ENCODE measurements around the gene DNLZ. TPM values are rescaled to one million over a fixed set of nuclear protein-coding genes. Genes with fewer than 3 reads are reported as not detected.

Gene DNLZ
- polyA plus RNA-seq, 1 of the 3 experiments (the other 2 are of a cell fraction), result 40.6 TPM

- Histone ChIP-seq H3F3A (replicated peaks; ENCODE audit: insufficient read depth) (no peaks in the 10 kb centered on the region), H3K9me2 (no peaks in the 10 kb centered on the region), H3K4me2 (no peak overlapping the region), H3K4me1 (ENCODE audit: control insufficient read depth in 1 of 2, insufficient read depth in 2 of 2, low read depth in 1 of 2, low read length in 1 of 2) (no peaks in the 10 kb centered on the region; a peak in 1 of 4 replicates), H4K20me1 (ENCODE audit: insufficient read depth) (peaks cover 14% of the 10 kb centered on the region), H3K9ac (no peak overlapping the region), H3K4me3 (ENCODE audit: low read depth in 2 of 2, low read length in 1 of 2) (no peak overlapping the region), H3K79me2 (ENCODE audit: insufficient read depth) (peaks cover 15% of the 10 kb centered on the region; the same call in 1 of the 2 replicates), H3K27ac (ENCODE audit: low read depth in 2 of 2, low read length in 1 of 2) (no peak overlapping the region), H3K36me3 (replicated peaks in 1 of 2; ENCODE audit: control insufficient read depth in 1 of 2, insufficient read depth in 2 of 2, low read length in 1 of 2) (peaks cover 0 to 51% of the 10 kb centered on the region in 2 experiments), H3K9me3 (no peaks in the 10 kb centered on the region), H2AFZ (ENCODE audit: low read depth) (no peak overlapping the region), H3K27me3 (ENCODE audit: insufficient read depth) (no peaks in the 10 kb centered on the region)
- CTCF ChIA-PET, result interaction anchor here (0.7 to 1.8 kb wide), 3 partner anchors 8 to 25 kb away, joined by 3 to 10 read pairs (median 3); no protein-coding TSS in a partner anchor
- POLR2A ChIA-PET, result no interaction called here
- no peak for DNase-seq
- WGBS (ENCODE audit: low lambda C conversion rate), result no CpG with 5 or more reads among the region's 23 CpGs
- no peak for TF ChIP-seq GATA2 (CRISPR knock-in tag; IDR thresholded peaks at IDR 0.05)
- TF ChIP-seq JUND (IDR thresholded peaks at IDR 0.05), result no peak
- TF ChIP-seq FOXM1 (IDR thresholded peaks at IDR 0.05; ENCODE audit: low read depth), result no peak
- TF ChIP-seq TEAD4 (IDR thresholded peaks at IDR 0.05; ENCODE audit: borderline replicate concordance, insufficient read depth), result no peak
- no peak for TF ChIP-seq MXI1 (IDR thresholded peaks at IDR 0.05; ENCODE audit: low read depth, low read length)
- no peak for TF ChIP-seq GABPA (IDR thresholded peaks at IDR 0.05; ENCODE audit: low read depth)
Observed at GRCh38 chr9:136336881-136337280, 26.7 kb downstream of the DNLZ start.

- Histone ChIP-seq H3K36me3 (replicated peaks in 1 of 2; ENCODE audit: control insufficient read depth in 1 of 2, insufficient read depth in 2 of 2, low read length in 1 of 2) (peaks cover 0 to 49% of the 10 kb centered on the region in 2 experiments), H3K4me1 (ENCODE audit: control insufficient read depth in 1 of 2, insufficient read depth in 2 of 2, low read depth in 1 of 2, low read length in 1 of 2) (no peaks in the 10 kb centered on the region; a peak in 1 of 4 replicates), H3K79me2 (ENCODE audit: insufficient read depth) (peaks cover 20% of the 10 kb centered on the region; the same call in 1 of the 2 replicates), H4K20me1 (ENCODE audit: insufficient read depth) (peaks cover 19% of the 10 kb centered on the region), H3K9me2 (no peaks in the 10 kb centered on the region), H3K4me3 (ENCODE audit: low read depth in 2 of 2, low read length in 1 of 2) (no peak overlapping the region), H3K27ac (ENCODE audit: low read depth in 2 of 2, low read length in 1 of 2) (0 out of 4 replicates have a peak overlapping the region, but pooled peaks of 1 of the 2 experiments have one; percentile 15), H3F3A (replicated peaks; ENCODE audit: insufficient read depth) (no peaks in the 10 kb centered on the region), H3K9me3 (no peaks in the 10 kb centered on the region), H3K27me3 (ENCODE audit: insufficient read depth) (no peaks in the 10 kb centered on the region), H3K9ac (no peak overlapping the region), H2AFZ (ENCODE audit: low read depth) (no peak overlapping the region), H3K4me2 (no peak overlapping the region)
- TF ChIP-seq USF2 (IDR thresholded peaks at IDR 0.05; ENCODE audit: borderline replicate concordance, low read depth, low read length) (no peak), PBX3 (IDR thresholded peaks at IDR 0.05) (peak; percentile 42), MXI1 (IDR thresholded peaks at IDR 0.05; ENCODE audit: low read depth, low read length) (no peak), RAD21 (IDR thresholded peaks at IDR 0.05; ENCODE audit: low read length) (no peak), POLR2AphosphoS5 (IDR thresholded peaks at IDR 0.05; ENCODE audit: low read depth, low read length) (no peak), FOSL2 (IDR thresholded peaks at IDR 0.05; ENCODE audit: borderline replicate concordance, low read depth) (peak; percentile 62; the same call in 1 of the 2 replicates)
- DNase-seq, result no peak
- CTCF ChIA-PET, result interaction anchor here (1.0 to 3.0 kb wide), 3 partner anchors 8 to 27 kb away, joined by 3 to 13 read pairs (median 10); partner anchors contain the start of gene DNLZ
- POLR2A ChIA-PET, result no interaction called here
- 87% methylated on average over 15 of the region's 30 CpGs for WGBS (ENCODE audit: low lambda C conversion rate)
Observed at GRCh38 chr9:136336156-136336870, 27.2 kb downstream of the DNLZ start.

Measured in SK-N-SH (cell line).